Globus pallidus (tissue), 1 donor: ENCODE results near the gene PRKRIP1.
"Not testable (repeated sequence)": the region's sequence is repeated elsewhere in the genome, so short reads cannot be mapped to it uniquely, and the experiment has no call there.

Source experiments
- DNase-seq: peaks from one replicate; pipeline ENCODE4 v3.0.0-alpha.2; 2015; ENCODE audit warnings: low spot score

Gene PRKRIP1, protein sequence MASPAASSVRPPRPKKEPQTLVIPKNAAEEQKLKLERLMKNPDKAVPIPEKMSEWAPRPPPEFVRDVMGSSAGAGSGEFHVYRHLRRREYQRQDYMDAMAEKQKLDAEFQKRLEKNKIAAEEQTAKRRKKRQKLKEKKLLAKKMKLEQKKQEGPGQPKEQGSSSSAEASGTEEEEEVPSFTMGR

DNA sequence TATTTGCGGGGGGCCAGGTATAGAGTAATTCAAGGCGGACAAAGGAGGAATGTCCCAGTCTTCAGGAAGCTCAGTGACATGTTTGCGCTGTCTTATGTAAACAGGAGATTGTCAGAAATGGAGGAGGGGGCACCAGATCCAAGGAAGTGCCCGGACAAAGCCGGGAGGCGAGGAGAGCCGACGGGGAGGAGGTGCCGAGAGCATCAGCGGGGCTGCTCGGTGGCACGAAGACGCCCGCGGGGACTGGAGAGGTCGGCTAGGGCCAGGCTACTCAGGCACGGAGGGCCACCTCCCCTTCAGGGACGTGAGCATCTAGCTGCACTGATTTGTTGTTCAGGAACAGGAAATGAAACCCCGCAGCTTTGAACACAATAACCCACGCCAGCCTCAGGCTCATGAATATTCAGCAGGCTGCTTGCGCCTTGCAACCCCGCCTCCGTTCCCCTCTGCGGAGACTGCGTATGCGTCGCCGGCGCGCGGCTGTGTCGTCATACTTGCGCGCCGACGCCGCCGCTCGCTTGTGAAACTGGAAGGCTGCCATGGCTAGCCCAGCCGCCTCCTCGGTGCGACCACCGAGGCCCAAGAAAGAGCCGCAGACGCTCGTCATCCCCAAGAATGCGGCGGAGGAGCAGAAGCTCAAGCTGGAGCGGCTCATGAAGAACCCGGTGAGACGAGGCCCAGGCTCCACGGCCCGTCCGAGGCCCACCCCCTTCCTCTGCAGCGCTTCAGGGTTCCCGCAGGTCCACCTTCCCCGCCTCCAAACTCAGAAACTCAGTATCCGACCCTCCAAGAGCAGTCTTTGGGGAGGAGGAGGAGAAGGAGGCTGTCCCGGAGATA, at the start of gene PRKRIP1:
Gene PRKRIP1, plus strand, starts transcription at position 491 of the 837 bp plus-strand sequence. Its CDS starts 49 bp downstream, at position 540.
- DNase-seq, result peak; percentile 93

DNA sequence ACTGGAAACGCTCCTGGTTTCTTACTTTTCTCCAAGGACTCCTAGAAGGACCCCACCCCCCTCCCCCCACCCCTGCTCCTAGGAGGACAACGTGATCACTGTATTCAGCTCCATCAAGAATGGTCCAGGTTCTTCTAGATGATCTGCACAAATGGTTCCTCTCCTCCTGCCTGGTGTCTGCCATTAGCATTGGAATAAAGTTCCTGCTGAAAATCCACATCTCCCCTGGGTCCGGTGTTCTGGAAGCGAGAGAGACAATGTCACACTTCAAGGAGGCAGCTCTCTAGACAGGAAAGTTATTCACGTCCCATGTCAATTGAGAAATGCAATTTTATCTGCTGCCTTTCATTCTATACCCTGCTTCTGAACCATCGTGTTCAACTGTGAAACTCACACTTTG, 49.2 kb upstream of the PRKRIP1 start:
- not testable (repeated sequence) for DNase-seq

DNA sequence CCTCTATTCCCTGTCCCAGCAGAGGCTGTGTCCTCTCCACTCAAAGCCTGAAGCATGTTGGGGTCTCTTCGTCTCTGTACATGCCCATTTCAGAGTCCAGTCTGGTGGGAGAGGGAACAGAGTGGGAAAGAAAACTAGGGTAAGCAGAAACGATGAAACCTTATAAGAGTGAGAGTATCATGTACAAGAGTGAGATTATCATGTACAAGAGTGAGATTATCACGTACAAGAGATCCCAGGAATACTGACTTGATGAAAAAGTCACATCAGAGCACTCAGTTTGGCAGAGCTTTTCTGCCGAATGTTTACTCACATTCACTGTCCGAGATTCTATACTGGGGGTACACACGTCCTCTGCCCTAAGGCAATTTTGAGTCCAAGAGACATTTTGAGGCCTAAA, 39.8 kb upstream of the PRKRIP1 start, which contains the start of gene SPDYE6:
Gene SPDYE6, minus strand, starts transcription at position 101 of the 400 bp plus-strand sequence. CDS start 421 bp downstream, outside the sequence.
- DNase-seq, result not testable (repeated sequence)

DNA sequence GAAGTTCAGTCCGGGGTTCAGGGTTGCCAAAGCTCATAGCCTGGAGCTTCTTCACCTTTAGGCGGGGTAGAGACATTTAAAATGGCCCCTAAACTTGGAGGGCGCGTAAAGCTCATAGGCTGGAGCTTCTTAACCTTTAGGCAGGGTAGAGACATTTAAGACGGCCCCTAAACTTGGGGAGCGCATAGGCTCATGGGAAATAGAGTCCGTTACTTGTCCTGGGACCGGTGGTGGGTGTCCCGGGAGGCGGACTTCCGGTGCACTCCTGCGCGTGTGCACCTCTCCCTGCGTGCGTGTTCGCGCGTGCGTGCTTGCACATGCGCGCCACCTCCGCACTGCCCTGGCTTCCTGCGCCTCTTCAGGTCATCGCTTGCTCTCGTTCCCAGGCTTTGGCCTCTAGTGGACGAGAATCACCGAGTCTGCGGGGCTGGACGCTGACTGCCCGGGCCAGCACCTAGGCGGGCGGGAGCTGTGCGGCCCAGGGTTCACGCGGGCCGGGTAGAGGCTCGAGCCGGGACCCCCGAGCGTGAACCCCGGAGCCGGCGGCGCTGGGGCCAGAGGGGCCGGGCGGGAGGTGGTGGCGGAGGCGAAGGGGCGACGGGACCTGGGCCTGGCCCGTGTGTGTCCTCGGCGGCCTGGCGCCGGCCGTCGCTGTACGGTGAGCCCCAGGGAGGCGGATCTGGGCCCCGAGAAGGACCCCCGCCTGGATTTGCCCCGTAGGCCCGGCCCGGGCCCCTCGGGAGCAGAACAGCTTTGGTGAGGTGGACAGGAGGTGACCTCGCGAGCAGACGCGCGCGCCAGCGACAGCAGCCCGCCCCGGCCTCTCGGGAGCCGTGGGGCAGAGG, 32.4 kb upstream of the PRKRIP1 start:
- DNase-seq, result peak; percentile 99

DNA sequence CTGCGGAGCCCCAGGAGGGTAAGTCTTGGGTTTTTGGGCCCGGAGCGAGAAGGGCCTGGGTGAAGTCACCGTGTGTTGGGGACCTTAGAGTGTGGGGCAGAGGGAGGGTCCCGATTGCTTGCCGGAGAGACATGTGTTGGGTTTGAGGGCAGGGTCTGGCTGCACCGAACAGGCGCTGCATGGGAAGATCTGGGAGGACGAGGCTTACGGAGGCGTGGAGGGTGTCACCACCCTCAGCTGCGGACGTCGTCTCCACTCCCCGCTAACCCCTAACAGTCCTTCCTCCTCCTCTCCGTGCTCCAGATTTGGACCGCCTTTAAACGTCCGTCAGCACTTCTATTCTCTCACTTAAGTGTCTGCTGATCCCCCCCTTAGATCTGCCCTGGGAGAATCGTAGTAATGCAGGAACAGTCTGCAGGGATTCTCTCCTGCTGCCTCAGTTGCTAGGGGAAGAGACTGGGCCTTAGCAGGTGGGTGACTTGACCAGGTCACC, 31.7 kb upstream of the PRKRIP1 start:
- DNase-seq, result not testable (repeated sequence)

DNA sequence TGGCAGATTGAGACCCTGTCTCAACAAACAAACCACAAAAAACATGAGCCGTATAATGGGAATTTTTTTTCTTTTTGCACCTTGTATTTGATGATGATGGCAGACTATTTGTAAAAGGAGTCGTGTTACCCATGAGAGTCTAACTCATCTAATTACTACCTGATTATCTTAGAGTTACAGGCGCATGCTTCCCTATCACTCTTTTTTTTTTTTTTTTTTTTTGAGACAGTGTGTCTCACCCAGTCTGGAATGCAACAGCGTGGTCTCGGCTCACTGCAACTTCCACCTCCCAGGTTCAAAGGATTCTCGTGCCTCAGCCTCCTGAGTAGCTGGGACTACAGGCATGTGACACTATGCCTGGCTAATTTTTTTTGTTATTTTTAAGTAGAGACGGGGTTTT, 30.8 kb upstream of the PRKRIP1 start:
- not testable (repeated sequence) for DNase-seq

DNA sequence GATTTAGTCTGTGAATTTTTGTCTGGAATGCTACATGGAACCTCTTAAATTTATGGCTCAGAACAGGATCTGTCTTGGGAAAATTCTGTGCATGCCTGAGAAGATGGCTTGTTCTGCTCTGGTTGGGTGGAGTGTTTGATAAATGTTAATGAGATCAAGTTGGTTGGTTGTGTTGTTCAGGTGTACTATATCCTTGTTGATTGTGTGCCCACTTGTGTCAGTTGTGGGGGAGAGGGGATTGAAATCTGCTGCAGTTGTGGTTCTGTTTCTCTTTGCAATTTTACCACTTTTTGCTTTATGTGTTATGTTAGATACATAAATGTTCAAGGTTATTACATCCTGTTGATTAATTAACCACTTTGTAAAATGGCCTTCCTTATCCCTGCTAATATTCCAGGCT, 26.1 kb upstream of the PRKRIP1 start:
- DNase-seq, result not testable (repeated sequence)

DNA sequence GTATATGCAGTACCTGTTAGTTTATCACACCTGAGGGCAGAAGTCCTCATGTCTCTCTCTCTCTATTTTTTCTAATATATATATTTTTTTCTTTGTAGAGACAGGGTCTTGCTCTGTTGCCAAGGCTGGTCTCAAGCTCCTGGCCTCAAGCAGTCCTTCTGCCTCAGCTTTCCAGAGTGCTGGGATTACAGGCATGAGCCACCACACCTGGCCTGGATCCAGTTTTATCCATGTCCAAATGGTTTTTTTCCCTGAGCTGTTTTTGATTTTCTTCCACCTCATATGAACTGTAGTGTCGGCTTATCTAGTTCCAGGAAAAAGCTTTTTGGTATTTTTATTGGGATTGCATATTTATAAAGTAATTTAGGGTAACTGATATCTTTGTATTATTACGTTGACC, 23.4 kb upstream of the PRKRIP1 start:
- DNase-seq, result not testable (repeated sequence)

DNA sequence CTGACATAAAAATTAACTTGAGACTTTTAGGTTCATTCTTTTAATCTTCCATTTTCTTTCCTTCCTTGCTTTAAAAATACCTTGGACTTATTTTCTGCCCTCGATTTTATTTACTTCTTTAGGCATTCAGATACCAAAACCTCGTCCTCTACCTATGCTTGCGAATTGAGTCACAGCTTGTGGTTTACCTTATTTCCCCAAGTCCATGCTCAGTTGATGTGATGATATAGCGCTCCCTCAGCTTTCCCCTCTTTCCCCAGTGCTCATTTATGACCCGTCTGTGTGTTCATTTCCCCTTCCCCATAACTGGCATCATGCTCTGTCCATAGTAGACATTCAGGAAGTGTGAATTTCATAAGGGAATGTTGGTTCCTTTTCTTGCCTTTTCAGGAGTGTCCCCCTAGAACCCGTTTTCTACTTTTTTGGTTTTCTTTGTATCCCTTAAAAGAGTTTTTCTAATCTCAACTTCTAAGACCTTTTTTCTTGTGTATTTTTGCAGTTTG, 19.1 kb upstream of the PRKRIP1 start:
- DNase-seq, result no peak

DNA sequence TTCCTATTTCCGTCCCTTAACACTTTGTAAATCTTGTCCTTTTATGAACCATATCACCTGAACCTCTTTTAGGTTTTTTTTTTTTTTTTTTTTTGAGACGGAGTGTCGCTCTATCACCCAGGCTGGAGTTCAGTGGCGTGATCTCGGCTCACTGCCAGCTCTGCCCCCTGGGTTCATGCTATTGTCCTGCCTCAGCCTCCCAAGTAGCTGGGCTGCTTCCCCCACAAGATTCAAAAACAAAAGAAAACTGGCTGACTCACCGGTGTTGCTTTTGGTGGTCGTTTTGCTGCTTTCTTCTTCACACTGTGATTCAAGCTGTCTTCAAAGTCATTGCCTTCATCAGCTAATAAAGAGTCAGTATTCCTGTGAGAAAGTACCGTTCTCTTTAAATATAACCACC, 15.3 kb upstream of the PRKRIP1 start:
- not testable (repeated sequence) for DNase-seq

DNA sequence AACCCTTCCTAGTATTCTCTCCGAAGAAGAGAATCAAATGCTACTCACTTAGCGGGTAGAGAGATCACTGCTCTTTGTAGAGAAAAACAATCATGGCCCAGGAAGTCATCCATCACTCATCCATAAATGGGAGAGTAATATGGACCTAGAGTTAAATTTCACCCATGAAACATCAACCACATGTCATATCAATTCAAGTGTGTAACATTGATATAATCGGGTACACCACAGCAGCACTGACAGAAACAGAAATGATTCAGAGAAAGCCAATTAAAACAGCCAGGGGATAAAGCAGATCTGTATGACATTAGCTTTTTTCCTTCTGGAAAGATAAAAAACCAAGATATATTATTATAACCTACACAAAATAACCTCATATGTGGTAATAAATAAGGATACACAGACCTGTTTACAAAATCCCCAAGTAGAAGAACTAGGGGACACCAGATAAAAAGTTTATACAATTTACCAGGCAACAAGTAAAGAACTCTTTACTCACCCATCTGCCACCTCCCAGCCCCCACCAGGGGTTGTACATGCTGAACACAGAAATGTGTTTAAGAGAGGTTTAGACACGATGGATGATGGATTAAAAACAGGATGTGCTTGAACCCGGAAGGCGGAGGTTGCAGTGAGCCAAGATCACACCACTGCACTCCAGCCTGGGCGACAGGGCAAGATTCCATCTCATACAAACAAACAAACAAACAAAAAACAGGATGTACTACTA, 14.3 kb upstream of the PRKRIP1 start:
- DNase-seq, result not testable (repeated sequence)

DNA sequence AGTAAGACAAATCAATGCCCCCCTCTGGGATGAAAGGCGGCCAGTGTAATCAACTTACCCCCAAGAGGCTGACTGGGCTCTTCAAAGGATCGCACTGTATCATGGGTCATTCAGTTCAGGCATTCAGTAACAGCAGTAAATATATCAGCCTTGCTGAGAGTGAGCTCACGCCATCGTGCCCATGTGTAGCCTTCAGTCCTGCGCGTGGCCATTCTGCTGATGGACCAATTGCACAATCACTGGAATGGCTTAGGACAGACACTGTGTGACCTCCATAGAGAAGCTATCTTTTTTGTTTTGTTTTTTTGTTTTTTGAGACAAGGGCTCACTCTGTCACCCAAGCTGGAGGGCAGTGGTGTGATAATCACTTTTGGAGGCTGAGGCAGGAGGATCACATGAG, 9.1 kb upstream of the PRKRIP1 start:
- DNase-seq, result no peak

DNA sequence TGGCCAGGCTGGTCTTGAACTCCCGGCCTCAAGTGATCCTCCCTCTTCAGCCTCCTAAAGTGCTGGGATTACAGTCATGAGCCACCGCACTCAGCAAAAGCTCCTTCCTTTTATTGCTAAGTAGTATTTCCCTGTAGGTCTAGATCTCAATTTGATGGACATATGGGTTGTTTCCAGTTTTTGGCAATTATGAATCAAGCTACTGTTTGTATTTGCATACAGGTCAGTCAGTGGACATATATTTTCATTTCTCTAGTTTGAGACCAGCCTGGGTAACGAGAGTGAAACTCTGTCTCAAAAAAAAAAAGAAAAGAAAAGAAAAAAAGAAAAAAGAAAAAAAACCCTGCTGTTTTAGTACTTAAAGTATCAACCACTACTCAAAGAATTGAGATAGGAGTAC, 6.4 kb upstream of the PRKRIP1 start:
- DNase-seq, result no peak

DNA sequence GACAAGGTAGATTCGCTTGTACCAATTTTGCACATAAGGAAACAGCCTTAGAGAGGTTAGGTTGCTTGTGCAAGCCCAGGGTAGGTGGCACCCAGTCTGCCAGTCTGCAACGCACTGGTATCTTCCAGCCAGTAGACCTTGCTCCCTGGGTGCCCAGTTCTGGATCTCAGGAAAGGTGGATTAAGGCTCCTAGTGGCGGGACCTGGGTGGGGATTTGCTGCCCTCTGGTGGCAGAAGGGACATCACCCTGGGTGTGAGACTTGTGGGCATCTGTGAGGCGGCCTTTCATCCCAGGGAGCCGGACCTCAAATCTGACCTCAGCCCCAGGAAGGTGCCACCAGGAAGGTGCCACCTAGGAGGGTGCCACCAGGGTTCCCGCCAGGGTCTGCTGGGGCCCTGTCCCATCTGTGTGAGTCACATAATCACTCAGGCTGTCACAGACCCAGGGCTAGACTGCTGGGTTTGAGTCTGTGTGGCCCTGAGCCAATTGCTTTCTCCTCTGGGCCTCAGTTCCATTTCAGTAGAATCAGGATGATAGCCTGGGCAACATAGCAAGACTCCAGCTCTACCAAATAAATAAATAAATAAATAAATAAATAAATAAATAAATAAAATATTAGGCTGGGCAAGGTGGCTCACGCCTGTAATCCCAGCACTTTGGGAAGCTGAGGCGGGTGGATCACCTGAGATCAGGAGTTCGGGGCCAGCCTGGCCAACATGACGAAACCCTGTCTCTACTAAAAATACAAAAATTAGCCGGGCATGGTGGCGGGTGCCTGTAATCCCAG, 5.3 kb upstream of the PRKRIP1 start:
- DNase-seq, result peak; percentile 62

DNA sequence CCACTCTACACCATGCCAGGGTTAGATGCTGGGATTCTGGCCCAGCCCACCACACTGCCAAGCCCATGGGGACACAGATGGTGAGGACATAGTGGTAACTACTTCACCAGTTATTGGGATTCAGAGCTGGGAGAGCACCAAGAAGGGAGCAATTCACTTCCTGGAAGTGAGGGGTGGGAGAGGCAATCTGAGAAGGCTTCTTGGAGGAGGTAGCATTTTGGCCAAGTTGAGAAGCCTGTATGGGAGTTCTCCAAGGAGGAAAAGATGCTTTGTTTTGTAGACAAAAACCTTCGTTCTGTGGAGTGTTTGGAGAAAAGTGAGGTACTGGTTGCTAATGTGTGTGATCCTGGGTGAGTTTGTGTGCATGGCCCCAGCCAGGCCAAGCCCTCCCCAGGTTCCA, 3.8 kb upstream of the PRKRIP1 start:
- DNase-seq, result no peak

DNA sequence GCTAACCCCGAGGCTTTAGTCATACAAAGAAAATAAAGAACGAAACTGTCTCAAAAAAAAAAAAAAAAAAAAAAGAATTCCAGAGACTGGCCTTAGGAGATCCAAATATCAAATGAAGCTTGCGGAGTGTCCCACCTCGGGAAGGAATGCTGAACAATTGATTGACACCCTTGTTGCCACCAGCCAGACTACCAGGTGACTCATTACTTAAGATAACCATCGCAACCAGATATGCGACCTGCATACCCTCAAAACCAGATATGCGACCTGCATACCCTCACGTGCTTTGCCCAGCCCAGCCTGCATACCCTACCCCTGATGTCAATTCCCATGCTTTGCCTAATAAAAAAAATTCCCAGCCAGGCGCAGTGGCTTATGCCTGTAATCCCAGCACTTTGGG, 2.7 kb upstream of the PRKRIP1 start:
- DNase-seq, result no peak

DNA sequence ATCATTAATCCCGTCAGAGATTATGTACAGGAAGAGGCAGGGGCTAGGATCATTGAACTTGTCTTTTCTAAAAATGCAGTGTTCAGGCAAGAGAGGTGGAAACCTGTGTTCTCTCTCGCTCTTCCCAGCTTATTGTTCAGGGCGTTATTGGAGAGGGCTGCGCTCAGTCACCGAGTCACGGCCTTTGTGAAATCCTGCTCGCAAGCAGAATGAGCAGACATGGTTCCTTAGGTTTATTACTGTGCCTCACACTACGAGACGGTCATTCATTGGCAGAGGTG, 631 bp upstream of the PRKRIP1 start:
- no peak for DNase-seq

DNA sequence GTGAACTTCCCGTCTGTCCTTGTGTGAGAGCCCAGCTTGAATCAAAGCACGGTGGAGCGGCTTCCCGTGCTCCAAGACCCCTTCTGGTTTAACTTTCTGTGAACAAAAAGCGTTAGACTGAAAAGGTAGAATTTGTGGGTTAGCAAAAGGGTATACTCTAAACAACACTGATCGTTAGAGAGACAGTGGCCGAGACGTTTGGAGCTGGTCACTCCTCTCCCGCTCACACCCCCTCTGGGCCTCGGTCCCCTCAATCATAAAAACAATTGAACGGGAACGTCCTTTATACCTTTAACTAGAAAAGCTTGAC, 502 bp downstream of the PRKRIP1 start:
- no peak for DNase-seq

DNA sequence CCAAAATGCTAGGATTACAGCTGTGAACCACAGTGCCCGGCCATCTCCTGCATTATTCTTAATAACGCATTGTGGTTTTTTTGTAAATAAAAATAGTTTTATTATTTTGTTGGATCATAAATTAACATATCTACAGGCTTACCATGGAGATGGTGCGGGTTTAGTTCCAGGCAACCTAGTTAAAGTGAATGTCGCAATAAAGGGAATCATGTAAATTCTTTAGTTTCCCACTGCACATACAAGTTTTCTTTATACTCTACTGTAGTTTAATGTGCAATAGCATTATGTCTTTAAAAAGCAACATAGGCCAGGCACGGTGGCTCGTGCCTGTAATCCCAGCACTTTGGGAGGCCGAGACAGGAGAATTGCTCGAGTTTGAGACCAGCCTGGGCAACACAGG, 2.4 kb downstream of the PRKRIP1 start:
- DNase-seq, result no peak

DNA sequence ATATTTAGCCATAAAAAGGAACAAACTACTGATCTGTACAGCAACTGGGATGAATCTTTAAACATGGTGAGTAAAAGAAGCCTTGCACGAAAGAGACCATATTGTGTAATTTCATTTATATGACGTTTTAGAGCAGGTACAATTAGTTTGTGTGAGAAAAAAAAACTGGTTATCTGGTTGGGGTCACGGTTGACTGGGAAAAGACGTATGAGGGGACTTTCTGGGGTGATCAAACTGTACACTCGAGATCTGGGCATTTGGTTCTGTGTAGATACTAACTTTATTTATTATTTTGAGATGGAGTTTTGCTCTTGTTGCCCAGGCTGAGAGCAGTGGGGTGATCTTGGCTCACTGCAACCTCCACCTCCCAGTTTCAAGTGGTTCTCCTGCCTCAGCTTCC, 4.2 kb downstream of the PRKRIP1 start:
- DNase-seq, result no peak

DNA sequence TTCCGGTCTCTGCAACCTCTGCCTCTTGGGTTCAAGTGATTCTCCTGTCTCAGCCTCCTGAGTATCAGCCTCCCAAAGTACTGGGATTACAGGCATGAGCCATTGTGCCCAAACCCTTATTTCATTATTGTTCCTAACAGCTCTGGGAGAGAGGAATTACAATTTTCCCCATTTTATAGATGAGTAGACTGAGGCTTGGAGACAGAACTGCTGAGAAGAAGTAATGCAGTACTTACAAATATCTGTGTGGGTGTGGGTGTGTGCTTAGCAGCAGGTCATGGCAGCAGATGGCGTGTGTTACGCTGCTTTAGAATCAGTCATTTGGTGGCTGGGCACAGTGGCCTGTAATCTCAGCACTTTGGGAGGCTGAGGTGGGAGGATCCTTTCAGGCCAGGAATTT, 7.4 kb downstream of the PRKRIP1 start:
- no peak for DNase-seq
